OCI-LY7 (cell line): ENCODE data around the gene SULT1A2. TPM values are rescaled to one million over a fixed set of nuclear protein-coding genes. Genes with fewer than 3 reads are reported as not detected.

Experiments used
- BruUV-seq: library from RNA; stranded (reverse); fragments of 400-500 nt; replicated peaks from 2 replicates; lab custom pipeline; 2021; lab: Mats Ljungman, UMichigan
- CTCF ChIA-PET: fragments of 300-600 bp; sonication (Branson Sonifier 250); formaldehyde crosslinking; loops from one replicate; lab custom pipeline; 2022; ENCODE audit warnings: antibody characterized with exemption; ENCODE audit not compliant: unreplicated experiment; lab: Charles Lee
- POLR2A ChIA-PET: fragments of 300-600 bp; sonication (Branson Sonifier 250); formaldehyde crosslinking; loops from one replicate; lab custom pipeline; 2022; ENCODE audit warnings: antibody characterized with exemption; lab: Charles Lee
- DNase-seq: peaks from one replicate; pipeline ENCODE4 v3.0.0-alpha.2; 2015; ENCODE audit warnings: low spot score
- H2AFZ ChIP-seq: fragments of 200-600 bp; sonication (generic), shearing (Covaris generic); 2 replicates; pipeline ENCODE4 v1.6.1; 2014; ENCODE audit warnings: mild to moderate bottlenecking, antibody characterized with exemption, low read length, moderate library complexity
- H3K27ac ChIP-seq: fragments of 200-600 bp; sonication (generic); 2 replicates; pipeline ENCODE4 v1.5.1; 2014; ENCODE audit warnings: mixed run types, low read depth, mild to moderate bottlenecking, moderate library complexity, low read length, inconsistent platforms; ENCODE audit not compliant: poor library complexity, severe bottlenecking
- H3K36me3 ChIP-seq: fragments of 200-600 bp; sonication (generic); 2 replicates; pipeline ENCODE4 v1.6.1; 2014; ENCODE audit warnings: mild to moderate bottlenecking, antibody characterized with exemption, low read length, moderate library complexity, mixed read lengths; ENCODE audit not compliant: insufficient read depth
- H3K4me1 ChIP-seq: fragments of 200-600 bp; sonication (generic); 2 replicates; pipeline ENCODE4 v1.5.1; 2014; ENCODE audit warnings: mild to moderate bottlenecking, low read length; ENCODE audit not compliant: insufficient read depth, poor library complexity, severe bottlenecking
- H3K4me2 ChIP-seq: fragments of 200-600 bp; sonication (generic); 2 replicates; pipeline ENCODE4 v1.6.1; 2014; ENCODE audit warnings: mild to moderate bottlenecking, low read length
- H3K4me3 ChIP-seq: fragments of 200-600 bp; sonication (generic); 2 replicates; pipeline ENCODE4 v1.5.1; 2014; ENCODE audit warnings: mild to moderate bottlenecking, low read depth, low read length; ENCODE audit not compliant: poor library complexity, severe bottlenecking
- H3K79me2 ChIP-seq: fragments of 200-600 bp; sonication (generic); 2 replicates; pipeline ENCODE4 v1.6.1; 2016; ENCODE audit warnings: low read depth, mild to moderate bottlenecking, low read length, moderate library complexity, mixed read lengths; ENCODE audit not compliant: insufficient read depth
- H3K9me2 ChIP-seq: fragments of 200-600 bp; sonication (generic); 2 replicates; pipeline ENCODE4 v1.6.1; 2016; ENCODE audit warnings: mild to moderate bottlenecking, low read length, mixed read lengths; ENCODE audit not compliant: insufficient read depth
- H3K9me3 ChIP-seq: fragments of 200-600 bp; sonication (generic); 2 replicates; pipeline ENCODE4 v1.6.1; 2014; ENCODE audit warnings: mild to moderate bottlenecking, mixed run types, low read length, mixed read lengths
- H4K20me1 ChIP-seq: fragments of 200-600 bp; sonication (generic); 2 replicates; pipeline ENCODE4 v1.6.1; 2014; ENCODE audit warnings: mild to moderate bottlenecking, antibody characterized with exemption, low read length, moderate library complexity, mixed read lengths; ENCODE audit not compliant: insufficient read depth
- CTCF ChIP-seq: fragments of 200-600 bp; sonication (generic); conservative IDR thresholded peaks from 2 replicates; pipeline ENCODE4 v1.5.1; 2014; ENCODE audit warnings: mild to moderate bottlenecking, antibody characterized with exemption, low read length, moderate library complexity, mixed read lengths
- EZH2phosphoT487 ChIP-seq: fragments of 200-600 bp; sonication (generic); IDR thresholded peaks from 2 replicates; pipeline ENCODE4 v1.6.1; 2018; ENCODE audit warnings: low read depth, borderline replicate concordance, mild to moderate bottlenecking, mixed run types, antibody characterized with exemption, low read length, moderate library complexity, mixed read lengths
- intact Hi-C: fragments of 100-400 bp; cut with micrococcal nuclease; formaldehyde crosslinking; loops from one replicate; pipeline ENCODE4 v1.10.0; 2022; ENCODE audit not compliant: unreplicated experiment
- total RNA-seq, 2 experiments: library from RNA; depleted of rRNA in 1 of 2; stranded (reverse); fragments of >200 nt in 1 of 2; shearing (Covaris generic) in 1 of 2; gene quantifications; 2 replicates each; pipeline ENCODE4 v1.2.3, GENCODE V29; 2014 to 2022

The SULT1A2 gene
- total RNA-seq, 2 experiments from 2014 or later = 2.1 to 3.0 TPM

- Histone ChIP-seq H3K27ac (no peak overlapping the region), H3K9me2 (no peaks in the 10 kb centered on the region), H3K79me2 (no peaks in the 10 kb centered on the region), H4K20me1 (no peaks in the 10 kb centered on the region), H3K36me3 (peaks cover 35% of the 10 kb centered on the region), H3K4me3 (no peak overlapping the region), H2AFZ (no peak overlapping the region), H3K9me3 (no peaks in the 10 kb centered on the region), H3K4me2 (no peak overlapping the region), H3K4me1 (peaks cover 15% of the 10 kb centered on the region)
- ChIA-PET CTCF (no interaction called here), POLR2A (no interaction called here)
- no TSS peak for BruUV-seq
- no peak for DNase-seq
- intact Hi-C loops = no loop called here
- no peak for TF ChIP-seq EZH2phosphoT487
- TF ChIP-seq CTCF = no peak
Observed at GRCh38 chr16:28592979-28593553, 3.8 kb downstream of the SULT1A2 start.

- no TSS peak for BruUV-seq
- intact Hi-C loops = no loop called here
Observed at GRCh38 chr16:28592511-28592910, 4.3 kb downstream of the SULT1A2 start.

More at GRCh38 chr16:28592511-28592910, 4.3 kb downstream of the SULT1A2 start:
- TF ChIP-seq CTCF = no peak
- no peak for TF ChIP-seq EZH2phosphoT487
- Histone ChIP-seq H3K36me3 (peaks cover 36% of the 10 kb centered on the region), H3K4me1 (peaks cover 9% of the 10 kb centered on the region), H3K27ac (no peak overlapping the region), H3K79me2 (no peaks in the 10 kb centered on the region), H3K4me2 (no peak overlapping the region), H3K9me3 (no peaks in the 10 kb centered on the region), H4K20me1 (no peaks in the 10 kb centered on the region), H2AFZ (no peak overlapping the region), H3K9me2 (no peaks in the 10 kb centered on the region), H3K4me3 (no peak overlapping the region)
- ChIA-PET POLR2A (no interaction called here), CTCF (no interaction called here)
- DNase-seq = no peak
